ENCODE results near the gene NDUFS2.

- TF ChIP-seq POLR2A (IDR thresholded peaks at IDR 0.05; ENCODE audit: low read length): no peak
- no peak for TF ChIP-seq GATA1 (IDR thresholded peaks at IDR 0.05; ENCODE audit: low read depth, low read length)
These were observed 21.5 kb upstream of the NDUFS2 start for GRCh38 chr1:161180639-161181038.

Data from erythroblast (primary cell).